HEK293 (cell line): ENCODE data around the gene EPS8L1.
"Not testable (repeated sequence)": the region's sequence is repeated elsewhere in the genome, so short reads cannot be mapped to it uniquely, and the experiment has no call there.

Source experiments
- CTCF ChIA-PET: fragments of 350-600 bp; formaldehyde crosslinking; extraction: SDS; loops from one replicate; lab custom pipeline; 2021; ENCODE audit warnings: antibody characterized with exemption; lab: Yijun Ruan, JAX
- POLR2A ChIA-PET: fragments of 300-600 bp; formaldehyde crosslinking; extraction: SDS; loops from one replicate; lab custom pipeline; 2020; ENCODE audit warnings: antibody characterized with exemption, inconsistent platforms; lab: Yijun Ruan, JAX
- H3K27ac ChIP-seq: fragments of 200-500 bp; sonication (Bioruptor generic); 2 replicates; pipeline ENCODE4 v1.5.1; 2014; ENCODE audit warnings: low read depth, low read length, control low read depth, inconsistent platforms; ENCODE audit errors: extremely low read depth
- H3K36me3 ChIP-seq, 2 experiments: fragments of 200-500 bp in 1 of 2; sonication (Bioruptor generic) in 1 of 2; 1 replicate in 1 of 2; 2 replicates in 1 of 2; pipeline ENCODE4 v1.5.1; 2014 to 2017; ENCODE audit warnings: inconsistent platforms in 2 of 2, low read length in 2 of 2; ENCODE audit not compliant: control insufficient read depth in 2 of 2, insufficient read depth in 1 of 2
- H3K4me1 ChIP-seq: fragments of 200-500 bp; sonication (Bioruptor generic); 2 replicates; pipeline ENCODE4 v1.5.1; 2014; ENCODE audit warnings: mild to moderate bottlenecking, low read length, inconsistent platforms; ENCODE audit not compliant: control insufficient read depth, insufficient read depth
- H3K4me3 ChIP-seq: 2 replicates; pipeline ENCODE4 v1.5.1; 2011; ENCODE audit warnings: low read depth, mild to moderate bottlenecking, control low read depth, low read length, moderate library complexity
- H3K9me3 ChIP-seq: fragments of 200-500 bp; sonication (Bioruptor generic); 2 replicates; pipeline ENCODE4 v1.5.1; 2014; ENCODE audit warnings: low read depth, low read length, inconsistent platforms; ENCODE audit not compliant: control insufficient read depth, insufficient read depth
- ELK4 ChIP-seq: IDR thresholded peaks from 2 replicates; pipeline ENCODE4 v1.6.1; 2011; ENCODE audit warnings: mild to moderate bottlenecking, low read depth, low read length, borderline replicate concordance
- PRDM2 ChIP-seq: fragments of 450-650 bp; formaldehyde crosslinking; IDR thresholded peaks from 2 replicates; pipeline ENCODE4 v1.5.1; 2016; ENCODE audit warnings: missing biosample characterization, missing genetic modification characterization, borderline replicate concordance
- SALL2 ChIP-seq: fragments of 450-650 bp; formaldehyde crosslinking; IDR thresholded peaks from 2 replicates; pipeline ENCODE4 v1.5.0; 2017; ENCODE audit warnings: missing biosample characterization, mild to moderate bottlenecking, missing genetic modification characterization, borderline replicate concordance
- YY2 ChIP-seq: fragments of 450-650 bp; formaldehyde crosslinking; IDR thresholded peaks from 2 replicates; pipeline ENCODE4 v1.5.1; 2016; ENCODE audit warnings: missing biosample characterization, missing genetic modification characterization
- ZBTB49 ChIP-seq: fragments of 450-650 bp; formaldehyde crosslinking; IDR thresholded peaks from 2 replicates; pipeline ENCODE4 v1.5.1; 2016; ENCODE audit warnings: missing biosample characterization, missing genetic modification characterization, low read depth
- ZNF10 ChIP-seq: fragments of 450-650 bp; formaldehyde crosslinking; IDR thresholded peaks from 2 replicates; pipeline ENCODE4 v1.5.1; 2017; ENCODE audit warnings: missing biosample characterization, missing genetic modification characterization
- ZNF114 ChIP-seq: fragments of 450-650 bp; formaldehyde crosslinking; IDR thresholded peaks from 2 replicates; pipeline ENCODE4 v1.5.0; 2017; ENCODE audit warnings: missing biosample characterization, missing genetic modification characterization
- ZNF214 ChIP-seq: fragments of 450-650 bp; formaldehyde crosslinking; IDR thresholded peaks from 2 replicates; pipeline ENCODE4 v1.5.1; 2017; ENCODE audit warnings: missing biosample characterization, mild to moderate bottlenecking, missing genetic modification characterization, borderline replicate concordance
- ZNF239 ChIP-seq: fragments of 450-650 bp; formaldehyde crosslinking; IDR thresholded peaks from 2 replicates; pipeline ENCODE4 v1.5.1; 2016; ENCODE audit warnings: missing biosample characterization, missing genetic modification characterization
- ZNF311 ChIP-seq: fragments of 450-650 bp; formaldehyde crosslinking; IDR thresholded peaks from 2 replicates; pipeline ENCODE4 v1.5.1; 2017; ENCODE audit warnings: missing biosample characterization, missing genetic modification characterization, borderline replicate concordance
- ZNF501 ChIP-seq: fragments of 450-650 bp; formaldehyde crosslinking; IDR thresholded peaks from 2 replicates; pipeline ENCODE4 v1.5.1; 2016; ENCODE audit warnings: missing biosample characterization, missing genetic modification characterization
- ZNF513 ChIP-seq: fragments of 450-650 bp; IDR thresholded peaks from 2 replicates; pipeline ENCODE4 v1.5.1; 2018; ENCODE audit warnings: missing biosample characterization, missing genetic modification characterization
- ZNF514 ChIP-seq: fragments of 450-650 bp; formaldehyde crosslinking; IDR thresholded peaks from 2 replicates; pipeline ENCODE4 v1.5.1; 2016; ENCODE audit warnings: missing biosample characterization, missing genetic modification characterization
- ZNF645 ChIP-seq: fragments of 450-650 bp; formaldehyde crosslinking; IDR thresholded peaks from 2 replicates; pipeline ENCODE4; 2016; ENCODE audit warnings: missing biosample characterization, missing genetic modification characterization
- ZNF830 ChIP-seq: fragments of 450-650 bp; IDR thresholded peaks from 2 replicates; pipeline ENCODE4 v1.5.0; 2018; ENCODE audit warnings: missing biosample characterization, missing genetic modification characterization, low read depth, mild to moderate bottlenecking, moderate library complexity
- ZNF843 ChIP-seq: fragments of 450-650 bp; formaldehyde crosslinking; IDR thresholded peaks from 2 replicates; pipeline ENCODE4 v1.5.1; 2016; ENCODE audit warnings: missing biosample characterization, missing genetic modification characterization

EPS8L1 gene

GRCh38 chr19:55075371-55075998 lies at the start of gene EPS8L1:
Gene EPS8L1 (plus strand): TSS chr19:55075869. CDS start chr19:55076445, 576 bp downstream.
- no peaks in the 10 kb centered on the region for H3K4me1 ChIP-seq
- TF ChIP-seq YY2 (tag by site-specific recombination) = no peak
- no peak for TF ChIP-seq ZNF514 (tag by site-specific recombination)
- TF ChIP-seq ZNF843 (tag by site-specific recombination) = no peak
- no peak for TF ChIP-seq ELK4
- TF ChIP-seq ZNF830 (tag by site-specific recombination) = no peak
- no peak for TF ChIP-seq ZNF114
- no peak for TF ChIP-seq ZBTB49
- no peak for TF ChIP-seq ZNF239 (tag by site-specific recombination)
- no peak for TF ChIP-seq PRDM2 (tag by site-specific recombination)
- TF ChIP-seq SALL2 (tag by site-specific recombination) = no peak
- TF ChIP-seq ZNF214 (tag by site-specific recombination) = no peak
- no peak for TF ChIP-seq ZNF645 (tag by site-specific recombination)
- no peak for TF ChIP-seq ZNF311 (tag by site-specific recombination)
- TF ChIP-seq ZNF501 (tag by site-specific recombination) = no peak
- no peak for TF ChIP-seq ZNF10 (tag by site-specific recombination)
- no peak for TF ChIP-seq ZNF513
- POLR2A ChIA-PET = no interaction called here
- H3K4me3 ChIP-seq = no peak within 1 kb of the TSS
- CTCF ChIA-PET = interaction anchor here (1.4 kb wide), 1 partner anchor 14 kb away, joined by 3 read pairs; no protein-coding TSS in a partner anchor
- H3K27ac ChIP-seq = no peak within 1 kb of the TSS
- H3K9me3 ChIP-seq = no peaks in the 10 kb centered on the region
- H3K36me3 ChIP-seq = no peaks in the 10 kb centered on the region

- H3K9me3 ChIP-seq, H3K4me1 ChIP-seq, H3K36me3 ChIP-seq, H3K27ac ChIP-seq, POLR2A ChIA-PET, H3K4me3 ChIP-seq, CTCF ChIA-PET: not testable (repeated sequence)
Measured at GRCh38 chr19:55027140-55027471, 48.6 kb upstream of the EPS8L1 start.
